CD4-positive, alpha-beta memory T cell (primary cell): Measurements from ENCODE around the gene NEK10. TPM values are rescaled to one million over a fixed set of nuclear protein-coding genes. Genes with fewer than 3 reads are reported as not detected.

Experiments used
- CTCF ChIA-PET: fragments of 350-600 bp; sonication (Branson Sonifier 250); formaldehyde crosslinking; loops from one replicate; lab custom pipeline; 2021; ENCODE audit warnings: inconsistent platforms; ENCODE audit not compliant: partially characterized antibody; lab: Charles Lee
- POLR2A ChIA-PET: fragments of 350-600 bp; sonication (Branson Sonifier 250); formaldehyde crosslinking; loops from one replicate; lab custom pipeline; 2021; ENCODE audit not compliant: partially characterized antibody; lab: Charles Lee
- DNase-seq, 5 donors: peaks; one replicate each; pipeline versions ENCODE4 v3.0.0 to v3.0.0-alpha.2; 2020 to 2022; ENCODE audit warnings: mixed read lengths in 1 of 5
- H3K27ac ChIP-seq: one replicate; pipeline ENCODE4 v1.7.0; 2013; ENCODE audit warnings: low read depth, low read length
- H3K27me3 ChIP-seq: 2 replicates; pipeline ENCODE4 v1.7.0; 2013; ENCODE audit warnings: mild to moderate bottlenecking, low read length, moderate library complexity; ENCODE audit not compliant: insufficient read depth
- H3K36me3 ChIP-seq: 2 replicates; pipeline ENCODE4 v1.7.0; 2013; ENCODE audit warnings: mild to moderate bottlenecking, low read length, moderate library complexity; ENCODE audit not compliant: insufficient read depth
- H3K4me1 ChIP-seq: 2 replicates; pipeline ENCODE4 v1.7.0; 2013; ENCODE audit warnings: mild to moderate bottlenecking, low read length, moderate library complexity; ENCODE audit not compliant: insufficient read depth
- H3K4me3 ChIP-seq, 2 donors: one replicate each; pipeline ENCODE4 v1.7.0; 2013; ENCODE audit warnings: low read length in 2 of 2, mild to moderate bottlenecking in 1 of 2
- H3K9me3 ChIP-seq, 2 donors: one replicate each; pipeline ENCODE4 v1.7.0; 2013; ENCODE audit warnings: low read length in 2 of 2, control low read depth in 1 of 2; ENCODE audit not compliant: control insufficient read depth in 1 of 2
- H3K27ac Mint-ChIP-seq, 7 donors: one replicate each; pipeline ENCODE4 v1.8.0; 2020 to 2021; ENCODE audit warnings: mixed read lengths in 7 of 7, mild to moderate bottlenecking in 6 of 7, inconsistent platforms in 3 of 7, moderate library complexity in 3 of 7
- H3K27me3 Mint-ChIP-seq, 2 donors: one replicate each; pipeline ENCODE4 v1.8.0; 2020 to 2021; ENCODE audit warnings: mixed read lengths in 2 of 2
- H3K36me3 Mint-ChIP-seq, 2 donors: one replicate each; pipeline ENCODE4 v1.8.0; 2020 to 2021; ENCODE audit warnings: mixed read lengths in 2 of 2, inconsistent platforms in 1 of 2, mild to moderate bottlenecking in 1 of 2
- H3K4me1 Mint-ChIP-seq, 4 donors: one replicate each; pipeline ENCODE4 v1.8.0; 2020 to 2021; ENCODE audit warnings: mixed read lengths in 4 of 4, mild to moderate bottlenecking in 1 of 4
- H3K4me3 Mint-ChIP-seq, 8 donors: one replicate each; pipeline ENCODE4 v1.8.0; 2020 to 2021; ENCODE audit warnings: mixed read lengths in 8 of 8, mild to moderate bottlenecking in 7 of 8, moderate library complexity in 6 of 8, inconsistent platforms in 3 of 8
- H3K9me3 Mint-ChIP-seq, 8 donors: one replicate each; pipeline ENCODE4 v1.8.0; 2020 to 2021; ENCODE audit warnings: mixed read lengths in 8 of 8, mild to moderate bottlenecking in 5 of 8, inconsistent platforms in 3 of 8, moderate library complexity in 1 of 8
- intact Hi-C: fragments of 100-400 bp; cut with micrococcal nuclease; formaldehyde crosslinking; loops from one replicate; pipeline ENCODE4 v1.15.1; 2023
- polyA plus RNA-seq, 2 donors: library from polyadenylated mRNA; unstranded; fragments of 300-500 nt; fragmentation: Illumina TruSeq; gene quantifications; one replicate each; pipeline ENCODE4 v1.2.3, GENCODE V29; 2021
- total RNA-seq, 2 experiments: library from RNA; stranded (reverse); gene quantifications; one replicate each; pipeline ENCODE4 v1.2.3, GENCODE V29; 2021

NEK10 gene
- total and polyA plus RNA-seq, 4 experiments from 2014 or later = 0.10 to 2.7 (median 1.4) TPM; not detected in 1

DNA sequence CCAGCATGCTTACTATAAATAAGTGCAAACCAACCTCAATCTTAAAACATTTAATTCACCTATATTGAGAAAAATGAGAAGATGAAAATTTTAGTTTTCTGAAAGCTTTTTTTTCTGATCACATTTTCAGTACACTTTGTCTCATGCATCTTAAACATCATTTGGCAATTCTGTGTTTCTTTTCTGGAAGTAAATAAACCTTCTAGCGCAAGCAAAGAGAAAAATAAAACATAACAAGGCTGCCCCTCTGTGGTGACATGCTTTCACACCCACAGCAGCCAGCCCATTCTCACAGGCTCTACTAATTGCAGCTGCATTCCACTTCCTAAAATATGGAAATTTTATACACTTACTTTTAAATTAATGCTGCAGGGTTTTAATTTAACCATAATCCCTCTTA, 90.1 kb downstream of the NEK10 start:
- H3K4me3 Mint-ChIP-seq = no peak overlapping the region
- H3K4me1 ChIP-seq = no peaks in the 10 kb centered on the region
- H3K27me3 Mint-ChIP-seq = no peaks in the 10 kb centered on the region
- H3K9me3 Mint-ChIP-seq = peaks cover 0 to 5% (median 0%) of the 10 kb centered on the region in 8 donors
- H3K27ac ChIP-seq = no peak overlapping the region
- intact Hi-C loops = no loop called here
- no peaks in the 10 kb centered on the region for H3K36me3 ChIP-seq
- no peaks in the 10 kb centered on the region for H3K4me1 Mint-ChIP-seq
- peaks cover 0 to 3% of the 10 kb centered on the region in 2 donors for H3K9me3 ChIP-seq
- CTCF ChIA-PET = no interaction called here
- H3K4me3 ChIP-seq = no peak overlapping the region
- H3K36me3 Mint-ChIP-seq = peaks cover 0 to 9% of the 10 kb centered on the region in 2 donors
- POLR2A ChIA-PET = no interaction called here
- no peak overlapping the region for H3K27ac Mint-ChIP-seq
- no peak for DNase-seq
- H3K27me3 ChIP-seq = no peaks in the 10 kb centered on the region

DNA sequence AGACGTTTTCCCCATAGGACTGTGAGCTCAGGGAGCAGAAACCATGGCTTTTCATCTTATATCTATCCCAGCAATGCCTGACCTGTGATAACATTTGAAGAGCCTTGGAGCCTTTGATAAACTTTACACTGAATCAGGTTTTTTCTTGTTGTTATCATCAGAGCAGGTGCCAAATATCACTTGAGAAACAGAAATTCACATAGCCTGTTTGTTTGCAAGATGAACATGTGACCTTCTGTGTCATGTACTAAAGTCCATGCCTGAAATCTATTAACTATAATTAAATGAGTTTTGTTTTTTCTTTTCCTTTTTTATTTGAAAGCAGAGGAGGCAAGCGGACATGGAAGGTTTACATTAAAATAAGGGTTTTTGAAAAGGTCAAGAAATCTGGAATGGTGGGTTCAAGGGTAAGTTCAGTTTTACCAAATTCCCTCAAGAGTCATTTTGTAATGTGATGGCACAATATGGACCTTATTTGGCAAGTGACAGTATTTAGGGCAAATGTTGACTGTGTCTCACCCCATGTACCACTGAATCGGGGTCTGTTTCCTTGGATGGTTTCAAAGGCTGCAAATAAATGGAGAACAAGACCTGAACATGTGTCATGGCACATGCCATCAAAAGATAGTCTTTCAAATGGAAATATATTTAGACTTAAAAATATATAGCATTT, 90.7 kb downstream of the NEK10 start:
- Histone ChIP-seq H3K36me3 (no peaks in the 10 kb centered on the region), H3K4me1 (no peaks in the 10 kb centered on the region), H3K9me3 (peaks cover 0 to 3% of the 10 kb centered on the region in 2 donors), H3K4me3 (no peak overlapping the region), H3K27me3 (no peaks in the 10 kb centered on the region), H3K27ac (no peak overlapping the region)
- POLR2A ChIA-PET = no interaction called here
- Mint-ChIP-seq H3K27me3 (no peaks in the 10 kb centered on the region), H3K4me1 (no peaks in the 10 kb centered on the region), H3K27ac (no peak overlapping the region), H3K36me3 (peaks cover 0 to 9% of the 10 kb centered on the region in 2 donors), H3K4me3 (no peak overlapping the region), H3K9me3 (peaks cover 0 to 5% (median 0%) of the 10 kb centered on the region in 8 donors)
- CTCF ChIA-PET = no interaction called here
- DNase-seq = no peak
- intact Hi-C loops = no loop called here

DNA sequence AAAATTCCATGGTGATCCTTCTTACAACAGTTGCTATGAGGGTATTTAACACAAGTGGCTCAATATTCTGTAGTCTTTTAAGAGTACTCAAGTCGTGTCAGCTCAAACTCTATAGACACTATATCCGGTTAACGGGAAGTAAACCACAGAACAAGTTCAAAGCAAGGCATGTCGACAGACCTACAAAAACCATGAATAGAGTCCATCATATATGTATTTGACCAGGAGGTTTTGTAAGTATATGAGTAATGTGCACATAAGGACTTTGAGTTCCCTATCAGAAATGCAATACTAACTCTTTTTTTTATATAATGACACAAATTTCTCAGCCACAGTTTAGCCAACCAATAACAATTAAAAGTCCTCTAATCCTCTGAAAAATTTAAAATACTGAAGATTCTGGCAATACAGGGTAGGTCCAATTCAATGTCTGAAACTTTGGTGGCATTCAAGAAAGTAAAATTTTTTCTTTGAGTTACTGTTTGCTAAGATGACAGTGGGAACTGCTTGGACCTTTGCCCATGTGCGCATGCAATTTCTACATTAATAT, 93.7 kb downstream of the NEK10 start:
- H3K27ac ChIP-seq = no peak overlapping the region
- intact Hi-C loops = no loop called here
- no peaks in the 10 kb centered on the region for H3K27me3 ChIP-seq
- Mint-ChIP-seq H3K27me3 (peaks cover 0 to 3% of the 10 kb centered on the region in 2 donors), H3K4me3 (no peak overlapping the region), H3K4me1 (no peaks in the 10 kb centered on the region), H3K9me3 (peaks cover 0 to 3% (median 0%) of the 10 kb centered on the region in 8 donors), H3K27ac (no peak overlapping the region), H3K36me3 (no peaks in the 10 kb centered on the region)
- H3K9me3 ChIP-seq = no peaks in the 10 kb centered on the region
- H3K4me1 ChIP-seq = no peaks in the 10 kb centered on the region
- no peaks in the 10 kb centered on the region for H3K36me3 ChIP-seq
- no peak for DNase-seq
- CTCF ChIA-PET = no interaction called here
- no peak overlapping the region for H3K4me3 ChIP-seq
- POLR2A ChIA-PET = no interaction called here

DNA sequence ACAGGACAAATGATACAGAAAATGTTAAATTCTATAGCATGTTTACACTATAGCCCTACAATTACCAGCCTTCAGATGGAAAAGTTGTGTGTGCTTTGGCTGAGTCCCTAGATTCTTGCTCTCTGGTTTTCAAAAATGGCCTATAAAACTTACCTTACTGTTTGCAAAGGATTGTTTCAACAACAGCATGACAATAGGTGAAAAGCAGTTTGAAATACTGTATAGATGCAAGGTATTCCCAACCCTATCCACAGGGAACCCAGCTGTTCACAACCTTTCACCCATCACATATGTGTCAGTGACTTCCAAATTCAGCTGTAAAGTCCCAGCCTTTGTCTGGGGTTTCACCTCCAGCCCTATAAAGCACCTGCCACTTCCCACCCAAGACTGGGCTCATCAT, 97.3 kb downstream of the NEK10 start:
- H3K9me3 Mint-ChIP-seq = peaks cover 0 to 12% (median 6%) of the 10 kb centered on the region in 8 donors
- Histone ChIP-seq H3K36me3 (no peaks in the 10 kb centered on the region), H3K9me3 (peaks cover 0 to under 1% of the 10 kb centered on the region in 2 donors), H3K27ac (no peak overlapping the region), H3K4me3 (no peak overlapping the region), H3K27me3 (no peaks in the 10 kb centered on the region), H3K4me1 (no peaks in the 10 kb centered on the region)
- H3K27me3 Mint-ChIP-seq = peaks cover 0 to 8% of the 10 kb centered on the region in 2 donors
- H3K36me3 Mint-ChIP-seq = peaks cover 0 to 5% of the 10 kb centered on the region in 2 donors
- ChIA-PET CTCF (no interaction called here), POLR2A (no interaction called here)
- intact Hi-C loops = no loop called here
- no peak overlapping the region for H3K4me3 Mint-ChIP-seq
- no peaks in the 10 kb centered on the region for H3K4me1 Mint-ChIP-seq
- no peak for DNase-seq
- no peak overlapping the region for H3K27ac Mint-ChIP-seq

DNA sequence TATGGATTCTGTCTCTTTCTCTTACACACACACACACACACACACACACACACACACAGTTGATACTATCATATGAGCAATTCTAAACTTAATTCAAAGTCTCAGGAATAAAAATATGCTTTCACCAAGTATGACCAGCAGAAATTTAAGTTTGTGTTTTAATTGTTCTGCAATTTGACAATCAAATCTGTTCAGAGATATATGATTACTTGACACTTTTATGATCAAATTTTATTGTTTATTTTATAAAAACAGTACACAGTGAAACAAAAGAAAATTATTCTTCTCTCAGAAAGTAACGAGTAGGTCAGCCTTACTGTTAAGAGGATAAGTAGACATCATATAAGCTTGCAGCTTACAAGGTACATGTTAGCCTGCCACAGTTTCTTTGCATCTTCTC, 114.3 kb downstream of the NEK10 start:
- no peak for DNase-seq
- Histone ChIP-seq H3K4me3 (no peak overlapping the region), H3K4me1 (no peaks in the 10 kb centered on the region), H3K36me3 (no peaks in the 10 kb centered on the region), H3K27ac (no peak overlapping the region), H3K27me3 (no peaks in the 10 kb centered on the region), H3K9me3 (no peaks in the 10 kb centered on the region)
- POLR2A ChIA-PET = no interaction called here
- intact Hi-C loops = no loop called here
- Mint-ChIP-seq H3K4me3 (no peak overlapping the region), H3K36me3 (peaks cover 0 to 6% of the 10 kb centered on the region in 2 donors), H3K27ac (no peak overlapping the region), H3K27me3 (peaks cover 0 to 6% of the 10 kb centered on the region in 2 donors), H3K9me3 (peaks cover 0 to 11% (median 6%) of the 10 kb centered on the region in 8 donors), H3K4me1 (no peaks in the 10 kb centered on the region)
- CTCF ChIA-PET = no interaction called here

DNA sequence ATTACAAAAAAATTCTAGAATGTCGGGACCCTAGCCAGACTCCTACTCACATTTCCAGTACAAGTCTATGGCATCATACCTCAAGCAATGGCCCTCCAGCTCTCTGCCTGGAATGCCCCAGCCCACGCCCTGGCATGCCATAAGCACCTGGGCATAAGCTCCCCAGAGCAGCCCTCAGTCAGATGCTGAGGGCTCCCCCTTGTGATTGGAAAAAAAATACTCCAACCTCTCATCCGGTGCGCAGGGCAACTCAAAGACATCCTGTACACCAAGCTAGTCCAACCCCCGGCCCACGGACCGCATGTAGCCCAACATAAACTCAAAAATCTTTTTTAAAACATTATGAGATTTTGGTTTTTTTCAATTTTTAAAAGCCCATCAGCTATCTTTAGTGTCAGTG, 115.4 kb downstream of the NEK10 start:
- H3K4me1 ChIP-seq = no peaks in the 10 kb centered on the region
- Mint-ChIP-seq H3K27ac (no peak overlapping the region), H3K4me3 (no peak overlapping the region), H3K4me1 (no peaks in the 10 kb centered on the region), H3K9me3 (peaks cover 0 to 12% (median 6%) of the 10 kb centered on the region in 8 donors), H3K27me3 (peaks cover 0 to 6% of the 10 kb centered on the region in 2 donors), H3K36me3 (peaks cover 0 to 6% of the 10 kb centered on the region in 2 donors)
- H3K36me3 ChIP-seq = no peaks in the 10 kb centered on the region
- H3K27me3 ChIP-seq = no peaks in the 10 kb centered on the region
- POLR2A ChIA-PET = no interaction called here
- no peak overlapping the region for H3K4me3 ChIP-seq
- CTCF ChIA-PET = interaction anchor here (0.6 kb wide), 1 partner anchor 9 kb away, joined by 3 read pairs; no protein-coding TSS in a partner anchor
- H3K27ac ChIP-seq = no peak overlapping the region
- intact Hi-C loops = no loop called here
- H3K9me3 ChIP-seq = no peaks in the 10 kb centered on the region
- peak in 2 of 5 donors; percentile 1 for DNase-seq

DNA sequence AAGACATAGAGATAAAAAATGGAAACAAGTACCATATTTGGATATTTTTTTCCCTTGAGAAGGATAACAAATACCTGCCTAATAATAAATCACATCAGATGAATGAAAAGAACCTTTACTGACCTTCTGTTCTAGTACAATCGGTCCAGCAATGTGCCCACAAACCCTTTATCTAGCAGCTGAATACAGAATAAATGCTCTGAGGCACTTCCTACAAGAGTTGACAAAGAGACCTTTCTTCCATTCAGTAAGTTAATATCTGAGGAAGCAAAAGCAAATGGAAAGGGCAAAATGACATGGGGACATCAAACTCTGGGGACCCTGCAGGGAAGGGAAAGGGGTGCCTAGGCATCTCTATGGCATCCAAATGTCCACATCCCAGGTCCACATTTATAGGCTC, 115.8 kb downstream of the NEK10 start:
- no peak overlapping the region for H3K27ac Mint-ChIP-seq
- peaks cover 0 to 12% (median 5%) of the 10 kb centered on the region in 8 donors for H3K9me3 Mint-ChIP-seq
- no peaks in the 10 kb centered on the region for H3K27me3 ChIP-seq
- no peak overlapping the region for H3K4me3 ChIP-seq
- no peak overlapping the region for H3K27ac ChIP-seq
- no peaks in the 10 kb centered on the region for H3K4me1 Mint-ChIP-seq
- H3K36me3 ChIP-seq = no peaks in the 10 kb centered on the region
- ChIA-PET POLR2A (no interaction called here), CTCF (interaction anchor here (0.6 to 1.2 kb wide), 2 partner anchors 9 to 119 kb away, joined by 3 to 4 read pairs; no protein-coding TSS in a partner anchor)
- DNase-seq = no peak
- no peaks in the 10 kb centered on the region for H3K4me1 ChIP-seq
- intact Hi-C loops = no loop called here
- peaks cover 0 to 6% of the 10 kb centered on the region in 2 donors for H3K27me3 Mint-ChIP-seq
- peaks cover 0 to 6% of the 10 kb centered on the region in 2 donors for H3K36me3 Mint-ChIP-seq
- H3K9me3 ChIP-seq = no peaks in the 10 kb centered on the region
- no peak overlapping the region for H3K4me3 Mint-ChIP-seq
